MM.1S (cell line): ENCODE measurements around the gene RNASEL.

Experiments
- EZH2 ChIP-seq: fragments of 300-600 bp; sonication (generic); optimal IDR thresholded peaks from 2 replicates; pipeline ENCODE3; 2017; ENCODE audit warnings: low read depth, mild to moderate bottlenecking, antibody characterized with exemption, low read length, mixed read lengths
- EZH2phosphoT487 ChIP-seq: fragments of 300-600 bp; sonication (generic); IDR thresholded peaks from 2 replicates; pipeline ENCODE4 v1.6.1; 2018; ENCODE audit warnings: antibody characterized with exemption, low read length
- TF ChIP-seq, protein P1 (sequence below): fragments of 300-600 bp; sonication (generic); IDR thresholded peaks from 2 replicates; pipeline ENCODE4 v1.5.1; 2016; ENCODE audit warnings: antibody characterized with exemption, low read length, mixed read lengths

GRCh38 chr1:182617734-182618351, 28.8 kb upstream of the RNASEL start:
- TF ChIP-seq, protein P1, sequence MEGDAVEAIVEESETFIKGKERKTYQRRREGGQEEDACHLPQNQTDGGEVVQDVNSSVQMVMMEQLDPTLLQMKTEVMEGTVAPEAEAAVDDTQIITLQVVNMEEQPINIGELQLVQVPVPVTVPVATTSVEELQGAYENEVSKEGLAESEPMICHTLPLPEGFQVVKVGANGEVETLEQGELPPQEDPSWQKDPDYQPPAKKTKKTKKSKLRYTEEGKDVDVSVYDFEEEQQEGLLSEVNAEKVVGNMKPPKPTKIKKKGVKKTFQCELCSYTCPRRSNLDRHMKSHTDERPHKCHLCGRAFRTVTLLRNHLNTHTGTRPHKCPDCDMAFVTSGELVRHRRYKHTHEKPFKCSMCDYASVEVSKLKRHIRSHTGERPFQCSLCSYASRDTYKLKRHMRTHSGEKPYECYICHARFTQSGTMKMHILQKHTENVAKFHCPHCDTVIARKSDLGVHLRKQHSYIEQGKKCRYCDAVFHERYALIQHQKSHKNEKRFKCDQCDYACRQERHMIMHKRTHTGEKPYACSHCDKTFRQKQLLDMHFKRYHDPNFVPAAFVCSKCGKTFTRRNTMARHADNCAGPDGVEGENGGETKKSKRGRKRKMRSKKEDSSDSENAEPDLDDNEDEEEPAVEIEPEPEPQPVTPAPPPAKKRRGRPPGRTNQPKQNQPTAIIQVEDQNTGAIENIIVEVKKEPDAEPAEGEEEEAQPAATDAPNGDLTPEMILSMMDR = no peak
- TF ChIP-seq EZH2phosphoT487 = no peak
- TF ChIP-seq EZH2 = no peak
